Mesendoderm (in vitro differentiated cells): ENCODE results near the gene DOK4.
A peak's percentile ranks its signal among the peaks of the same experiment; 100 is the strongest.

Experiments used
- DNase-seq: peaks from one replicate; pipeline ENCODE4 v3.0.0; 2013
- H2AK5ac ChIP-seq: 2 replicates; pipeline ENCODE4 v1.6.1; 2013; ENCODE audit warnings: low read length, inconsistent platforms
- H2BK120ac ChIP-seq: 2 replicates; pipeline ENCODE4 v1.6.1; 2013; ENCODE audit warnings: low read depth, mild to moderate bottlenecking, low read length, moderate library complexity, mixed read lengths
- H2BK15ac ChIP-seq: replicated peaks from 2 replicates; pipeline ENCODE4 v1.6.1; 2013; ENCODE audit warnings: low read depth, mild to moderate bottlenecking, moderate library complexity
- H2BK5ac ChIP-seq: 2 replicates; pipeline ENCODE4 v1.6.1; 2013; ENCODE audit warnings: low read length, inconsistent platforms
- H3K18ac ChIP-seq: 2 replicates; pipeline ENCODE4 v1.6.1; 2013; ENCODE audit warnings: mild to moderate bottlenecking, low read length, mixed read lengths
- H3K23ac ChIP-seq: one replicate; pipeline ENCODE4 v1.6.1; 2013; ENCODE audit warnings: low read length
- H3K27ac ChIP-seq: 2 replicates; pipeline ENCODE4 v1.5.1; 2013; ENCODE audit warnings: low read depth, mild to moderate bottlenecking, inconsistent platforms, low read length, moderate library complexity
- H3K27me3 ChIP-seq: 2 replicates; pipeline ENCODE4 v1.6.1; 2013; ENCODE audit warnings: low read length, control low read depth, mild to moderate bottlenecking, inconsistent platforms; ENCODE audit not compliant: insufficient read depth, poor library complexity
- H3K36me3 ChIP-seq: 2 replicates; pipeline ENCODE4 v1.6.1; 2013; ENCODE audit warnings: low read length, inconsistent platforms; ENCODE audit not compliant: control insufficient read depth, insufficient read depth
- H3K4ac ChIP-seq: one replicate; pipeline ENCODE4 v1.6.1; 2013; ENCODE audit warnings: low read depth, mild to moderate bottlenecking, low read length, moderate library complexity
- H3K4me1 ChIP-seq: 2 replicates; pipeline ENCODE4 v1.6.1; 2013; ENCODE audit warnings: low read depth, low read length, inconsistent platforms; ENCODE audit not compliant: control insufficient read depth
- H3K4me2 ChIP-seq: 2 replicates; pipeline ENCODE4 v1.6.1; 2013; ENCODE audit warnings: low read length
- H3K4me3 ChIP-seq: 2 replicates; pipeline ENCODE4 v1.5.1; 2013; ENCODE audit warnings: mild to moderate bottlenecking, low read length
- H3K56ac ChIP-seq: one replicate; pipeline ENCODE4 v1.6.1; 2013; ENCODE audit warnings: low read length
- H3K79me1 ChIP-seq: 2 replicates; pipeline ENCODE4 v1.6.1; 2013; ENCODE audit warnings: low read length, inconsistent platforms
- H3K79me2 ChIP-seq: 2 replicates; pipeline ENCODE4 v1.6.1; 2013; ENCODE audit warnings: mild to moderate bottlenecking, low read length; ENCODE audit not compliant: control insufficient read depth, insufficient read depth
- H3K9ac ChIP-seq: 2 replicates; pipeline ENCODE4 v1.6.1; 2013; ENCODE audit warnings: low read length, inconsistent platforms
- H4K5ac ChIP-seq: one replicate; pipeline ENCODE4 v1.6.1; 2013; ENCODE audit warnings: low read length
- H4K8ac ChIP-seq: one replicate; pipeline ENCODE4 v1.6.1; 2013; ENCODE audit warnings: low read depth, mild to moderate bottlenecking, control low read depth, low read length, moderate library complexity
- WGBS: extraction: QIAGEN DNeasy Blood & Tissue Kit; methylation state at CpG from one replicate; pipeline ENCODE4 v1.1.7; 2013; ENCODE audit warnings: low lambda C conversion rate, missing lambda C conversion rate; ENCODE audit not compliant: insufficient coverage; ENCODE audit errors: extremely low coverage; 5-methylcytosine and 5-hydroxymethylcytosine counted together

The DOK4 gene

DNA sequence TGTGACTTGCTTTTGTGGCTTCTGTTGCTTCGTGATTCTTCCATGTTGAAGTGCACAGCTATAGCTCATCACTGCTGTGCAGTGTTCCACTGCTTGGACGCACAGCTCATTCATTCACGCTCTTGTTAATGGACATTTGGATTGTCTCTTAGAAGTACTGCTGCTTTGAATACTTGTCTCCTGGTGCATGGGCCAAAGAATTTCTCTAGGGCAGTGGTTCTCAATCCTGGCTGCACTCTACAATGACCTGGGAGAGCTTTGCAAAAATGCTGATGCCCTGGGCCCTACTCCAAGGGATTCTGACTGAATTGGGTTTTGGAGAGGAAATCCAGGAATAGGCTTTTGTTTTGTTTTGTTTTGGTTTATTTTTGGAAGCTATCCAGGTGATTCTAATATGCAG, 61.7 kb downstream of the DOK4 start:
- no peak overlapping the region for H3K4me3 ChIP-seq
- H2BK120ac ChIP-seq = no peak overlapping the region
- no peak overlapping the region for H3K18ac ChIP-seq
- no peaks in the 10 kb centered on the region for H3K79me2 ChIP-seq
- no peaks in the 10 kb centered on the region for H3K79me1 ChIP-seq
- H4K5ac ChIP-seq = no peak overlapping the region
- H3K9ac ChIP-seq = no peak overlapping the region
- no peak overlapping the region for H3K56ac ChIP-seq
- H3K4me1 ChIP-seq = no peaks in the 10 kb centered on the region
- H2AK5ac ChIP-seq = no peak overlapping the region
- peaks cover 2% of the 10 kb centered on the region for H3K36me3 ChIP-seq
- DNase-seq = no peak
- H3K23ac ChIP-seq = no peak overlapping the region
- no peak overlapping the region for H2BK5ac ChIP-seq
- no peaks in the 10 kb centered on the region for H3K27me3 ChIP-seq
- H4K8ac ChIP-seq = no peak overlapping the region
- no CpG with 5 or more reads among the region's 3 CpGs for WGBS
- H3K4ac ChIP-seq = no peak overlapping the region
- H3K27ac ChIP-seq = no peak overlapping the region
- no peak overlapping the region for H2BK15ac ChIP-seq
- H3K4me2 ChIP-seq = no peak overlapping the region

DNA sequence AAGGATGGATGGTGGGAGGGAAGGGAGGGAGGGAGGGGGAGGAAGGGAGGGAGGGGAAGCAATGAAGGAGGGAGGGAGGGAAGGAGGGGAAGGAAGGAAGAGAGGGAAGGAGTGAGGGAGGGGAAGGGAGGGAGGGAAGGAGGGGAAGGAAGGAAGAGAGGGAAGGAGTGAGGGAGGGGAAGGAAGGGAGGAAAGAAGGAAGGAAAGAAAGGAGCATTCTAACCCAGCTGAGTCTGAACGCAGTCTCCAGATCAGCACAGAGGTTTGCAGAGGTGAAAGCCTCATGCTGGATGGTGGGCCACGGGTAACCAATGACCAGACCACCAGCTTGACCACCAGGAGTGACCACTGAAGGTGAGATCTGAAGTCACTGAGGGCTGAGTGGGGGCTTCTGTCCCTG, 63.1 kb downstream of the DOK4 start:
- Histone ChIP-seq H3K23ac (no peak overlapping the region), H3K18ac (no peak overlapping the region), H3K4ac (no peak overlapping the region), H3K4me1 (peaks cover 5% of the 10 kb centered on the region), H3K4me3 (no peak overlapping the region), H3K36me3 (peaks cover under 1% of the 10 kb centered on the region), H2AK5ac (no peak overlapping the region), H2BK120ac (no peak overlapping the region), H3K27ac (no peak overlapping the region), H3K9ac (no peak overlapping the region), H3K79me2 (no peaks in the 10 kb centered on the region), H4K8ac (no peak overlapping the region), H3K56ac (peak overlapping the region; percentile 3), H3K27me3 (no peaks in the 10 kb centered on the region), H3K79me1 (no peaks in the 10 kb centered on the region), H2BK15ac (no peak overlapping the region), H4K5ac (no peak overlapping the region), H2BK5ac (no peak overlapping the region), H3K4me2 (no peak overlapping the region)
- DNase-seq = no peak
- no CpG with 5 or more reads among the region's 2 CpGs for WGBS

DNA sequence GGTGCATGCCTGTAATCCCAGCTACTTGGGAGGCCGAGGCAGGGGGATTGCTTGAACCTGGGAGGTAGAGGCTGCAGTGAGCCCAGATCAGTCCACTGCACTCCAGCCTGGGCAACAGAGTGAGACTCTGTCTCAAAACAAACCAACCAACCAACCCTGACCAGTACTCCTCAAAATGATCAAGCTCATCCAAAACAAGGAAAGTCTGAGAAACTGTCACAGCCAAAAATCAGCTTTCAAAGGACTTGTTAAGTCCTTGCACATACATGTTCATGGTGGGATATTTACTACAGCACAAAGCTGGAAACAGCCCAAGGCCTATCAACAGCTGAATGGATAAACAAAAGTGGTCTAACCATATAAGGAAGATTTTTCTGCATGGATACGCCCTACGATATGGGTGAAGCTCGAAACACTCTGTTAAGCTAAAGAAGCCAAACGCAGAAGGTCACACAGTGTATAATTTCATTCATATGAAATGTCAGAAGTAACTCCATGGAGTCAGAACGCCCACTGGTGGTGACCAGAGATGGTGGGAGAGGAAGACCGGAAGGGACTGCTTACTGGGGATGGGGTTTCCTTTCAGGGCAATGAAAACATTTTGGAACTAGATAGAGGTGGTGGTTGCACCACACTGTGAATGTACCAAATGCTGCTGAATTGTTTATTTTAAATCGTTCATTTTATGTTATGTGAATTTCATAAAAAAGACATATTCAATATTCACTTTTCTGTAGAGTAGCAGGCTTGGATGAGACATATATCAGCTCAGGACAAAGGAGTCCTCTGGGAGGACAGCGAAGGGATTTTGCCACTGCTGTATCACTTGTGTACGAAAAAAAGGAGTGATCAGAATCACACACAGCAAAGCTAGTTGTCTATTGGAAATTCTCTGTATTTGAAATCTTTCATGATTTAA, 64.0 kb downstream of the DOK4 start:
- no peak overlapping the region for H3K18ac ChIP-seq
- no peaks in the 10 kb centered on the region for H3K36me3 ChIP-seq
- no peak overlapping the region for H3K27ac ChIP-seq
- H2BK5ac ChIP-seq = no peak overlapping the region
- peak; percentile 74 for DNase-seq
- H3K23ac ChIP-seq = no peak overlapping the region
- WGBS = no CpG with 5 or more reads among the region's 10 CpGs
- no peaks in the 10 kb centered on the region for H3K79me1 ChIP-seq
- H3K4me3 ChIP-seq = no peak overlapping the region
- H3K27me3 ChIP-seq = no peaks in the 10 kb centered on the region
- H2BK120ac ChIP-seq = no peak overlapping the region
- H3K4me2 ChIP-seq = no peak overlapping the region
- no peak overlapping the region for H2BK15ac ChIP-seq
- H3K79me2 ChIP-seq = no peaks in the 10 kb centered on the region
- no peak overlapping the region for H4K8ac ChIP-seq
- H3K4me1 ChIP-seq = peaks cover 7% of the 10 kb centered on the region
- no peak overlapping the region for H3K9ac ChIP-seq
- H3K56ac ChIP-seq = no peak overlapping the region
- no peak overlapping the region for H3K4ac ChIP-seq
- H2AK5ac ChIP-seq = no peak overlapping the region
- no peak overlapping the region for H4K5ac ChIP-seq
